Measurements from ENCODE around the gene CDSN.
A peak's percentile ranks its signal among the peaks of the same experiment; 100 is the strongest.

Gene CDSN

DNA sequence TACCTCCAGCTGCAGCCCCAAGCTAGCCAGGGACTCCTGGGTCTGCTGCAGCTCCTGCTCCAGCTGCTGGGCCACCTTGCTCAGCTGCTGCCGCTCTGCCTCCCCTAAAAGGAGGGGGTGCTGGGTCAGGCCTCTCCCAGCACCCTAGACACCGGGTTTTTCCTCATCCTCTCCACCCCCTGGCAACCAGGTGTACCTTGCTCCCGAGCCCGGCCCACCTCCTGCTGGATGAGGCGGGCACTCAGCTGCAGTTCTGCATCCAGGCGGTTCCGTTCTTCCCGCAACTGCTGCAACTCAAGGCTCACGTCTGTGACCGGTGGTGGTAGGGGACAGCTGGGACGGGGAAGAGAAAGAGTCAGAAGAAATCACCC, 24.7 kb upstream of the CDSN start:
- DNase-seq, result no peak

DNA sequence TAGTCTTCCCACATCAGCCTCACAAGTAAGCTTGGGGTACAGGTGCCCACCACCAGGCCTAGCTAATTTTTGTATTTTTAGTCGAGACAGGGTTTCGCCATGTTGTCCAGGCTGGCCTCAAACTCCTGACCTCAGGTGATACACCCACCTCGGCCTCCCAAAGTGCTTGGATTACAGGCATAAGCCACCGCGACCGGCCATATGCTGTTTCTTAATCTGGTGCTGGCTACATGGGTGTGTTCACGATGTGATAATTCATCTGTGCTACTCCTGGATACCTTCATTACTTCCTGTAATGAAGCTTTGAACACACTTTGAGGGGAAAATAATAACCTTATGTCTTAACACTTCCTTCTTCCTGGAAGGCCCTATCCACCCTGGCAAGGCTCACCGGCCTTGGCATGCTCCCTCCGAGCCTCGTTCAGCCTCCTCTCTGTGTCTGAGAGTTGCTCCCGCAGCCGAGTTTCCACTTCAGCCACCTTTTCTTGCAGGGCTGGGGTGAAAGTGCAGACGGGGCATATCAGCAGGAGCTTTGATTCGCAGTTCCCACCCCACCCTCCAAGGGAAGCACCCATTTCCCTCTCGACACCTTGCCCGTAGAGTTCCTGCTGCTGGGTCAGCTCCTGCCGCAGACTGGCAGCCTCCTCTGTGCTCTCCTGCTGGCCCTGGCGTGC, 24.2 kb upstream of the CDSN start:
- DNase-seq, result no peak

DNA sequence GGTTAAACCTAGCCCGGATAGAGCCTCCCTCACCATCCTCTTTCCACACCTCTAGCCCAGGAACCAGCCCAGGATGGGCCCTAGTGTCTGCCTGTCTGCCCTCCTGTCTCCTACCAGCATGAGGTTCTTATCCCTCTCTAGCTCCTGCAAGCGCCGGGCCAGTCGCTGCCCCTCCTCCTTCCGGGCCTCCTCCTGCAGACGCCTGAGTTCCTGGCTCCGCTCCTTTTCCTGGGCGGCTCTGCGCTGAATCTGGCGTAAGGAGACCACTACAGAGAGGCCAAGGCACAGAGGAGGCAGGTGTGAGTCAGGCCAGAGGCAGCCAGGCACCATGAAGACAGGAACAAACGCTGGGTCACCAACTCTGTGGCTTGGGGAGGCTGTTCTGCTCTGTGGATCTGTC, 22.9 kb upstream of the CDSN start:
- DNase-seq, result no peak

DNA sequence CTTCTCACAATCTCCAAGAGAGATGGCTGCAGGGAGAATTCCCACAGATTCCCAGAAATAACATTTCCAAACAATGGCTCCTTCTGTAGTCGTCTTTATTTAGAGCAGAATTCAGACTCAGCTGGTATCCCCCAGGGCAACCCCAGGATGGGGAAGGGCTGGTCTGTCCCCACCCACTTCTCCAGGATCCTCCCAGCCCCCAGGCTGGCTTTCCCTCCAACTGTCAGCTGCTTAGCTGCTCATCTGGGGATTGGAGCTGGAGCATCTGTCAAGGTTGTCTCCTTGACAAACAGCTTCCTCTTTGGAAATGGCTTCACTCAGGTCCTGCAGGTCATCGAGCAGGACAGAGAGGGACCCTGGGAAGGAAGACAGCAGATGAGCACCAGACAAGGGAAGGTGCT, 22.1 kb upstream of the CDSN start:
- DNase-seq, result no peak

DNA sequence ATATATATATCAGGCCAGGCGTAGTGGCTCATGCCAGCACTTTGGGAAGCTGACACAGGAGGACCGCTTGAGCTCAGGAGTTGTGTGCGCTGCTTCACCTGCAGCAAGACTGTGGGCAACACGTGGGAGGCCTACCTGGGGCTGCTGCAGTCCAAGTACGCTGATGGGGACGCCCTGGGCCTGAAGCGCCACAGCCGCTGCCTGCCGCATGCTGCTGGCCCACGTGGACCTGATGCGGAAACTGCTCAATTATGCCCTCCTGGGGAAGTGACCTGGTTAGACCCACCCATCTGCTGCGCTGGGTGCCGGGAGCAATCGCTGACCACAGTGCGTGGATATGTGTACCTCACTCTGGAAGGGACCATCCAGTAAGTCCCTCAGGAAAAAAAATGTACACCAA, 20.4 kb upstream of the CDSN start:
- no peak for DNase-seq

DNA sequence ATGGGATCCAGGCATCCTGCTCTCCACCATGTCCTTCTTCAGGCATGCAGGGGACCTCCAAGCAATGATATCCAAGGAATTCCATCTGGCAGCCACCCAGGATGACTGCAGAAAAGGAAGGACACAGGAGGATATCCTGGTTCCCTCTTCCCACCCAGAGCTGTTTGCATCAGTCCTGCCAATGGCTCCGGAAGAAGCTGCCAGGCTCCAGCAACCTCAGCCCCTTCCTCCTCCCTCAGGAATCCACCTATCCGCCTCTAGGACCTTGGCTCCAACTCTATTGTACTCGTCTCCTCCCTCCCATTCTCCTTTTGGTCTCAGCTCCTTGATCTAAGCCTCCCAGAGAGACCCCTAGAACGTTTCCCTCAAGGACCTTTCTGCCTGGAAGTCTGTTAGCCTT, 19.4 kb upstream of the CDSN start:
- DNase-seq, result no peak

DNA sequence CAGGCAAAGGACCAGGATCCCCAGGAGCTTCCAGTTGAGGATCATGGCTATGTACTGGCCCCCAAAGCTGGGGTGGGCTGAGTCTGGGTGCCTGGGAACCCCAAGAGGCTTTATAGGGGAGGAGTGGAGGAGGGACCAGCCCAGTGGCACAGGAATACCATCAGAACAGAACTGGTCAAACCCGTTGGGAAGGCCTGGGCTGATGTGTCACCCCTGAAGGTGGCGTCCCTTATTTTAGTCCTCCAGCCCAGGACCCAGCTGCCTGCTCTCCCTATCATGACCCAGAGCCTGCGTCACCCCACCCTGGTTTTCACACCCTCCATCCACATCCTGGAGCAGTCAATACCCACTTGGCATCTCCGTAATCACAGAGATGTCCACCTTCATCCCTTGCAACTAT, 18.7 kb upstream of the CDSN start, which contains the start of gene PSORS1C2:
PSORS1C2 (minus strand) TSS at position 85 of the 400 bp plus-strand sequence; CDS start at position 45, 40 bp downstream.
- no peak for DNase-seq

DNA sequence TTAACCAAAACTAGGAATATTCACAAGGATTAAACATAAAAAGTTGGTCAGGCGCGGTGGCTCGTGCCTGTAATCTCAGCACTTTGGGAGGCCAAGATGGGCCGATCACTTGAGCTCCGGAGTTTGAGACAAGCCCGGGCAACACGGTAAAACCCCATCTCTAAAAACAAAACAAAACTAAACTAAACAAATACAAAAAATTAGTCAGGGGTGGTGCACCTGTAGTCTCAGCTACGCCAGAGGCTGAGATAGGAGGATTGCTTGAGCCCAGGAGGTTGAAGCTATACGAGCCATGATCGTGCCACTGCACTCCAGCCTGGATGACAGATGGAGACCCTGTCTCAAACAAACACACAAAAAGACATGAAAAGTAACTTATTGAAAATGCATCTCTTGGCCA, 15.5 kb upstream of the CDSN start:
- DNase-seq, result no peak

DNA sequence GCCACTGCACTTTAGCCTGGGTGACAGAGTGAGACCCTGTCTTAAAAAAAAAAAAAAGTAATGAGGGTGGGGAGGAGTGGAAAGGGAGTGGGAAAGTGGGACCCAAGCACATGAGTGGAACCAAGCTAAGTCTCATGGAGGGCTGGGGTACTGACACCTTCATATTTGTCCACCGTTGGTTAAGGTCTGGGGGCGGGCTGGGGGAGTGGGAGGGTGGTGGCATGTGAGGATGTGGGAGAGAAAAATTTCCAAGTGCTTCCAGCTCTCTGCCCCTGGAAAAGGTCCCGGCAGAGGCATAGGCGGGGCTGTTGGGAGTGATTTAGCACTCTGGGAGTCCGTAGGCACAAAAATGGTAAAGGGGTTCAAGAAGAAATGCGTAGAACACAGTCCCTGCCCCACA, 12.6 kb upstream of the CDSN start:
- DNase-seq, result no peak

DNA sequence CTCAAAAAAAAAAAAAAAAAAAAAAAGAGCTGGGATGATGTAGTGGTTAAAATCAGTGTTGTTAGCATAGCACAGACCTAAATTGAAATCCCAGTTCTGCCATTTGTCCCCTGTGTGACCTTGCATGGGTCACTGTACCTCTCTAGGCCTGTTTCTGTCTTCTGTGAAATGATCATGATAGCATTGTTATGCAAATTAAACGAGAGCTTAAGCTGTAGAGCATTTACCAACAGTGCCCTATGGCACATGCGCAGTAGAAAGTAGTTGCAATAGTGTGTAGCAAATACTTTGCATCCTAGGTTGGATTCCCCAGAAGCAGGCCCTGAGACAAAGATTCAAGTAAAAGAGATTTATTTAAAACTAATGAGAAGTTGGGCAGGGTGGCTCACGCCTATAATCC, 11.3 kb upstream of the CDSN start:
- DNase-seq, result no peak

DNA sequence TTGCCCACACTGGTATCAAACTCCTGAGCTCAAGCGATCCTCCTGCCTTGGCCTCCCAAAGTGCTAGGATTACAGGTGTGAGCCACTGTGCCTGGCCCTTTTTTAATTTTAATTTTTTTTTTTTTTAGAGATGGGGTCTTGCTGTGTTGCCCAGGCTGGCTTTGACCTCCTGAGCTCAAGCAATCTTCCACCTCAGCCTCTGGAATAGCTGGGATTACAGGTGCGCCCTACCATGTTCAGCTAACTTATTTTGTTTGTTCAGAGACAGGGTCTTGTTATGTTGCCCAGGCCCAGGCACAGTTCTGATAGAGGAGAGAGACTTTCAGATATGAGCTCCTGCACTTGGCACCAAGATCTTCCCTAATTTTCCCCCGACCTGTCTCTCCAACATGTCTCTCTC, 10.5 kb upstream of the CDSN start:
- DNase-seq, result no peak

DNA sequence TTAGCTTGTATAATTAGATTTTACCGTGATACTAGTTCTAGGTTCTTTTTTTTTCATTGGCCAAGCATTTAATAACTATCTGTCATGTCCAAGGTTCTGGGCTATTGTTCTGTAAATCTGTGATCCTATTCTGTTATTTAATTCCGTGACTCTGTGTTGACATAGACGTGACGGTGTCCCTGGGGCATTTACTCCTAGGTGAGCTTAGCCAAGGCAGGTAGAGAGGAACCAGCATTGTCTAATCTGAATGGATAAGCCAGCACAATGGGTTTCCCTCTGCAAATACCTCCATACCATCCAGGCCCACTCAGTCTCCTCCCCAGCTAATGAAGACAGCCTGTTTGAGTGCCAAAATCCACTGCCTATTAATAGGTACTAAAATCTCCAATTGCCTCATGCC, 8.9 kb upstream of the CDSN start:
- no peak for DNase-seq

DNA sequence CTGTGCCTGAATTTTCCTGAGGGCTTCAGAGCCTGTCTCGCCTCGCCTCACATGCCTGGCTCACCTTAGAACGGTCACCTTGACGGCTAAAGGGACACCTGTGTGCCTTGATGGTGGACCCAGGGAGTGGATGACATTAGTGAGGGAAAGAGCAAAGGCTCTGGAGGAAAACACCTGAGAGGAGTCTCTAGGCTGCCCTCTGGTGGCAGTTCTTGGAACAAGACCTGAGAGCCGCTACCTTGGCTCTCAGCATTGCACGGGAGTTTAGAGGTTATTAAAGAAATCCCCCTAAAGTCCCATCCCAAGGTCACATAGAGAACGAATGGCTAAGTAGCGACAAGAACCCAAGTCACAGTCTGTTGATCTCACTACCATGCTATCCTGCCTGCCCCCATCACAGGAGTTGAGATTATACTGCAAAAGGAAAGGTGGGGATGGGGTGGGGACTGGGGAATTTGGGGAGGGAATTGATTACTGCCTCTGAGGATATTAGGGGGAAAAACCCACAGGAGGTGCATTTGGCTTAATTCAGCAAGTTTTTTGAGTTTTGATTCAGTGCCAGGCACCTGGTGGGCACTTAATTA, 7.9 kb upstream of the CDSN start:
- DNase-seq, result peak; percentile 81

DNA sequence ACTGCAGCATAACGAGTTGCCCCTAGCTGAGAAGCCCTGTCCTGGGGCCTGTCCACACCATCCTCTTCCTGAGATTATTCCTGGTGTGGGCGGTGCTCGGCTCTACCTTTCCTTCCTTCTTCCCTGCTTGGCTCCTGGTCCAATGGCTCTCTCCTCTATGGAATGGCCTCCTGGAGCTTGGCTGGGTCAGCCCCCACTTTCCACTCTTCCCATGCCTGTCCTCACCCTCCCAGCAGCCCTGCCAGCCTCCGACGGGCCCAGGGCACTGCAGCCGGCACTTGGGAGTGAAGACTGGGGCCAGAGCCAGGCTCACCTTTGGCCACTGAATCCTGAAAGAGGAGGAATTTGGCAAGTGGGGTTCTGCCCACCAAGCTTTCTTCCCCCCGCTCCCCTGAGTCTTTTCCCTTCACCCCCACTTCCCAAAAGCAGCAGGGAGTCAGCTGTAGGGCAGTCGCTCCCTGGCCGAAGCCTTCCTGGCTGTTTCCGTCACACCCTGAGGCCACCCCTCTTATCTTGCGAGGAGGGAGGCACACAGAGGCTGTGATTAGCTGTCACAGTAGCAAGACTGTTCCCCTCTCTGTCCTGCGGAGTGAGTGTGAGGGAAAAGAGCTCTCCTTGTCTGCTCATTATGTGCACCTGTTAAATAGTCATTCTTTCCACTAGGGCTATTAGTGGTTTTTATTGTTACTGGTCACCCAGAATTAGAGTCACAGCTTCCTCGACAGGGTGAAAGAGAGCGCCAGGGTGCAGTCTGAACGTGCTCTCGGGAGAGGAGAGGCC, 6.3 kb upstream of the CDSN start:
- DNase-seq, result no peak

DNA sequence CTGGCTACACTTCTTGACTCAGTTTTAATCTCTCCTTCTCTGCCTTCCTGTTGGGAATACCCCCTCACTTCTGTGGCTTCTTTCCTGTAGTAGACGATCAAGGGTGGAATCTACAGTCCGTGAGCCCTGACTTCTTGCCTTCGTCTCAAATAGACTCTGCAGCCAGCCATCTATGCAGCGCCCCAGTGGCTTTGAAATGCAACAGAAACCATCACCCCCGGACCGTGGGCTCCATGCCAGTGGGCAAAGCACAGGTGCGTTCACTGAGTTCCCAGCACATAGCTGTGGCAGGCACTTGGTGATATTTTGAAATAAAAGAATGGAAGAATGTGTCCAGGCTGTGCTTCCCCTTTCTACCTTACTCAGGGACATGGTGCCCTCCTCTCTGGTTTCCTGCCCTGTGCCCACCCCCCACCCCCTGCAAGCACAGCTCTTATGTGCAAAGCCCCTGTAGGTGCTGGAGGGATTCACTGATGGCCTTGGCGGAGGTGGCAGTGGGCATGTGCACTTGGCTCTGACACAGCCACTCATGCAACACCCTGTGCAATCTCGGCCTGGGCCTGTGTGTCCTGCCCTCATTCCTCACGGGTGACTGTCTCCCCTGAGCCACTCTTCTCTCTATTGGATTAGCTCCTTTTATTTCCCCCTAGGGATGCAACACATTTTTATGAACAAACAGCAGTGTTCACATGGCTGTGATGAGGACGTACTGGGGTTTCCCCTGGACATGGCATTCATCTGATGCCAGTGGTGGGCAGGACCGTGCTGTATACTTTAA, 5.5 kb upstream of the CDSN start:
- DNase-seq, result no peak

DNA sequence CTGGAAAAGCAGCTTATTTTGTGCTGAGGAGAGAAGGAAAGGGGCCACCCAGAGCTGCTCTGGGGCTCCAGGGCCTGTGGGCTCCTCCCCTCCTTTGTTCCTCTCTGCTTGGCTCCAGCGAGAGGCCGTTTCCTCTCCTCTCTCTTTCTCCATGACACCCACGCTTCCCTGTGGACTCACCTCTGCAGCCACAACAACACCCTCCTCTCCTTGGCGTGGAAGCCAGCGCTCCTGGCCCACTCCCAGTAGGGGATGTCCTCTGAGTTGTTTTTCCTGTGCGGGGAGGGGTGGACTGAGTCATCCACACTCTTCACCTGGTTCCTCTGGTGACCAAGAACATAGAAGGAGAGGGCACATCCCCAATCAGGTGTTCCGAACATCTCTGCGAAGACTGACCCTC, 4.9 kb upstream of the CDSN start:
- DNase-seq, result no peak

DNA sequence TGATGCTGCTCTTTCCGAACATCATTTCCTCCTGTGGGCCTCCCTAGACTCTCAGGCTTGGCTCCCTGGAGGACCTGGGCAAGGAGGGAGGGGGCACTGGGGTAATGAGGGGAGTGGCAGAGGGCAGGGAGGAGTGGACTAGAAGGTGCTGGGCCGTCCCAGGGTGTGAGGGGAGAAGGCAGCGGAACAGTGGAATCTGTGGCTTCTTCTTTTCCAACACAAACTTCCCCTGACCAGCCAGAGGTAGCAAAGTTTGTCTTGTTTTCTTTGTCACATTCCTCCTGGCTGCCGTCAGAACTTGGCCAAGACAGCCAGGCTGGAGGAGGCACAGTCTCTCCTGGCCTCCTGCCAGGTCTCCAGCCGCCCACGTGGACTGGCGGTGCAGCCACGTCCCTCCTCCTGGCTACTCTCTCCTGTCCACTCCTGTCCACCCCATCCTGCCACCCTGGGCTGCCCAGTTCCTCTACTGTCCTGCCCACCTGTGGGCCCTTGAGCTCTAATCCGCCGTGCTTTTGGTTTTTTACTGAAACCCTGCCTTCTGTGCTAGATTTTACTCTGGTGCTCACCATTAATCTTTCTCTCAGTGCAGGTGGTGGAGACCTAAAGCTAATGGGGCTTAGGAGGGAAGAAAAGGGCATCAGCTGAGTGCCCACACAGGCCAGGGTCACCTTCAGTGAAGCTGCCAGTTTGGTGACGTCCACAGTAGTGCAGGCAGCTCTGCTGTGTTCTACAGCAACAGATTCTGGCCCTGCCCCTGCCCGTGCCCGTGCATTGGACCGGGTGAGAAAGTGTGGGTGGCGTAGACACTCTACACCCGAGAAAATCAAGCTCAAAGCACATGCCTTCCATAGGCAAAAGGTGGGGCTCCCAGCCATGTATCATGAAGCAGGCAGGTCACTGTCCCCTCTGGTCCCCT, 2.8 kb upstream of the CDSN start:
- DNase-seq, result no peak

DNA sequence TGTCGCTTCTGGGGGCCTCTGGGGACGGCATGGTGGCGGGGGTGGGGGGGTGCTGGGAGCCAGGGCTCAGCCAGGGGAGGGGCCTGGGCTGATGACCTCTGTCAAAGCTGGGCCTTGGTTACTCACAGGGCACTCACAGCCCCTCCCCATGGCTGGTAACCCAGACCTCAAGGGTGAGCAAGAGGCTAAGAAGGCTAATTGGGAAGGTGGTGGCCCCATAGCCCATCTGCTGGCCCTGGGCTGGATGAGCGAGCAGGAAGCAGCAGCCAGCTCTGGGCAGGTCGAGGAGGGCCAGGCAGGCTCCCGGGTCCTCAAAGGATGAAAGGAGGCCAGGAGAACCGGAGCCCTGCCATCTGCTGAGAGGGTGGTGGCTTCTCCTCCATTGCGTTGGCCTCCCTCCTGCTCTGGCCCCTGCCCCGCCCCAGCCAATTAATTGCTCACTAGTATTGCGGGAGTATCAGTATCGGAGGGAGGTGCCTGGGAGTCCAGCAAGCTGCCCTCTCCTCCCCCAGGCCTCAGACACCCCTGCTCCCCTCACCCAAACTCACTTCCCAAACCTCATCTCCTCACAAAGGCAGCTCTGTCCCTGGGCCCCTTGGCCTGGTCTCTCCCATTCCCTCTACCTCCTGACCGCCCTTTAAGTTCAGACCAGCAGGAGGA, 1.0 kb upstream of the CDSN start:
- DNase-seq, result no peak

DNA sequence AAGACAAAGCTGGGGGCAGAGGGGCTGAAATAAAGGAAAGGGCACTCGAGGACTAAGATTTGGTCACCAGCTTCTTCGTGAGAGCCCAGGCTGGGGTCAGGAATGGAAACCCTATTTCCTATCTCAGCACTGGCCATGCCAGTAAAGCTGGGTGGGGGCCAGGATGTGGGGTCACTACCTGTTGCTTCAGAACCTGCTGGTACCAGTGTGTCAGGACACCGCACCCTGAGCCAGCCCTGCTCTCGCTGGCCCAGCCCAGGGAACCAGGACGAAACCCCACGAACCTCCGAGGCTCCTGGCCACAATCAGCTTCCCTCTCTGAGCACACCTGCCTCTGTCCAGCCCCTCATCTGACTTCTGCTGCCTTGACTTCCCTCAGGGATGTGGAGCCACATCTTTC, 2.1 kb downstream of the CDSN start:
- DNase-seq, result no peak

DNA sequence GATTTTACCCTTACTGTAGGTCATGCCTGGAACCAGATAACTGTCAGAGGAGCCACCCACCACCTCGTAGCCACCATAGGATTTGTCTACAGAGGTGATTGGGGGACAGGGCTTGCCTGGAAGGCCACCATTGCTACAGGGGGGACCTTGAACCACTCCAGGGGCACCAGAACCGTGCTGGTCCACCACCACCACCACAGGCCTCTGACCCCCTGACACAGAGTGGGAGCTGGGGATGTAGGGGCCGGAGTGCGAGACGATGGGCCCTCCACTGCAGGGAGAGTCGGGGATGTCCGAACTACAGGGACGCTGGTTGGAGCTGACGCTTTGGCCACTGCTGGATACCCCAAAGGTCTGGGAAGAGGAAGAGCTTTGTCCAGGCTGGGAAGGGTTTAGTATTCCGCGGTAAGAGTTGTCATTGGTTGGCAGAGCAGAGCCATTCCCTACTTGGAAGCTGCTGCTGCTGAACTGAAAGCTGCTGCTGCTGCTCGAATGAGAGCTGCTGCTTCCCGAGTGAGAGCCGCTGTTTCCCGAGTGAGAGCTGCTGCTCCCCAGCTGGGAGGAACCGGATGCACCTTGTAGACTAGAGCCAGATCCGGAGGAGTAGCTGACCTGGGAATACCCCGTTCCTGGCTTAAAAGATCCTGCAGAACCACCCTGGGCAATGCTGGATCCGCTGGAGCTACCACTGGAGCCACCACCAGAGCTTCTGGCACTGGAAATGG, 3.4 kb downstream of the CDSN start:
- DNase-seq, result no peak

DNA sequence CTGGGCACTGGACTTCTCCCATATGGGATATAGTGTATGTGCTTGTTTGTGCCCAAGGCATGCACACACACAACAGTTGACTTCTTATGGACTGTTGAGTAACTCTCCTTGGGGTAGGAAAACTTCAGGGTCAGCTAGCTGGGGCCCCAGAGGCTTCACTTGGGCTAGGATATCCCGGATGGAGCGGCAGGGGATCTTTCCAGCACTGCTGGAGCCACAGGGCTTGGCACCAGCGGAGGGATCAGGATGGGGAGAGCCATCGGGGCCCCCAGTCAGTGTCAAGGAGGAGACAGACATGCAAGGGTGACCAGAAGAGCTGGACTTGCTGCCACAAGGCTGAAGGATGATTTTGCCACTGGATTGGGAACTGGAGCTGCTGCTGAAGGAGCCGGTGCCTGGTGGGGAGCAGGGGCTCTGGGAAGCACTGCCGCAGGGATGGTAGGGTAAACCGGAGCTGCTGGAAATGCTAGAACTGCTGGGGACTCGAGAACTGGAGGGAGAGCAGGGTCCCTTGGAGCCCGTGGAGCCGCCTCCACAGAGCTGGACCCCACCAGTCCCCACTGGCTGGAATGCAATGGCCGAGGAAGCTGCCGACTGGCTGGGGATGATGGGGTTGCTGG, 4.2 kb downstream of the CDSN start:
- DNase-seq, result no peak
